ENCODE measurements around the gene APOBEC3B.

DNA sequence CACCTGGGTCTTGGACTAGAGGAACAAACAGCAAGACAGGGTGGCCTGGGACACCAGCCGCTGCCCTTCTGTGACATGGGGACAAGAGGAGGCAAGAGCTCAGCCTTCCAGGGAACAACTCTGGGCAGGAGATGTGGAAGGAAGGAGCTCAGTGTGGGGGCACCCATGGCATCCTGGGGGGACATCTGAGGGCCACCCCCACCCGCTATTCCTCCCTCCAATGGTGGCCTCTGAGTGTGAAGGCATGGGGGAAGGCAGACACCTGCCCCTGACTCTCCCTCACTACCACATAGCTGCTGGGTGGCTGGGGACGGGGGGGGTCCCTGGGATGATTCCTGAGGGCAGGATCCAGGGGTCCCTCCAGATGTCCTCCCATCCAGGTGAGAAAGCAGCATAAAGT is 4.5 kb downstream of the APOBEC3B start:
- TF ChIP-seq, protein P1, sequence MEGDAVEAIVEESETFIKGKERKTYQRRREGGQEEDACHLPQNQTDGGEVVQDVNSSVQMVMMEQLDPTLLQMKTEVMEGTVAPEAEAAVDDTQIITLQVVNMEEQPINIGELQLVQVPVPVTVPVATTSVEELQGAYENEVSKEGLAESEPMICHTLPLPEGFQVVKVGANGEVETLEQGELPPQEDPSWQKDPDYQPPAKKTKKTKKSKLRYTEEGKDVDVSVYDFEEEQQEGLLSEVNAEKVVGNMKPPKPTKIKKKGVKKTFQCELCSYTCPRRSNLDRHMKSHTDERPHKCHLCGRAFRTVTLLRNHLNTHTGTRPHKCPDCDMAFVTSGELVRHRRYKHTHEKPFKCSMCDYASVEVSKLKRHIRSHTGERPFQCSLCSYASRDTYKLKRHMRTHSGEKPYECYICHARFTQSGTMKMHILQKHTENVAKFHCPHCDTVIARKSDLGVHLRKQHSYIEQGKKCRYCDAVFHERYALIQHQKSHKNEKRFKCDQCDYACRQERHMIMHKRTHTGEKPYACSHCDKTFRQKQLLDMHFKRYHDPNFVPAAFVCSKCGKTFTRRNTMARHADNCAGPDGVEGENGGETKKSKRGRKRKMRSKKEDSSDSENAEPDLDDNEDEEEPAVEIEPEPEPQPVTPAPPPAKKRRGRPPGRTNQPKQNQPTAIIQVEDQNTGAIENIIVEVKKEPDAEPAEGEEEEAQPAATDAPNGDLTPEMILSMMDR (IDR thresholded peaks at IDR 0.05): no peak
- no peak for TF ChIP-seq POLR2A (IDR thresholded peaks at IDR 0.05)

All from uterus (tissue), 2 donors.